ENCODE data around the gene ZNF664.

GRCh38 chr12:124011435-124012115 lies 38.6 kb downstream of the ZNF664 start:
- no peak for TF ChIP-seq CTCF (IDR thresholded peaks at IDR 0.05)
- no peak for TF ChIP-seq POLR2A (IDR thresholded peaks at IDR 0.05)

All from lower leg skin (tissue), 3 donors.